GM18870 (cell line): ENCODE data around the gene SHANK2.

Experiments
- ATAC-seq: cut with Tn5 transposase; IDR thresholded peaks from one replicate; pipeline ENCODE4 v1.9.1; 2021; ENCODE audit warnings: moderate library complexity; ENCODE audit not compliant: unreplicated experiment

SHANK2 gene

GRCh38 chr11:71222318-71223080, 29.9 kb downstream of the SHANK2 start:
- no peak for ATAC-seq

GRCh38 chr11:71221821-71222220, 30.6 kb downstream of the SHANK2 start:
- no peak for ATAC-seq

- ATAC-seq: no peak
Observed at GRCh38 chr11:71221201-71221600, 31.2 kb downstream of the SHANK2 start.

- ATAC-seq: no peak
Observed at GRCh38 chr11:71218789-71219499, 33.4 kb downstream of the SHANK2 start.

GRCh38 chr11:71215425-71215965, 36.9 kb downstream of the SHANK2 start:
- no peak for ATAC-seq

GRCh38 chr11:71214553-71215424, 37.6 kb downstream of the SHANK2 start:
- no peak for ATAC-seq

- ATAC-seq: no peak
Observed at GRCh38 chr11:71213696-71214552, 38.5 kb downstream of the SHANK2 start.

- ATAC-seq: no peak
Observed at GRCh38 chr11:71212871-71213559, 39.4 kb downstream of the SHANK2 start.

- ATAC-seq: no peak
Observed at GRCh38 chr11:71211631-71212030, 40.7 kb downstream of the SHANK2 start.

GRCh38 chr11:71210861-71211260, 41.5 kb downstream of the SHANK2 start:
- ATAC-seq: no peak

- no peak for ATAC-seq
Observed at GRCh38 chr11:71209656-71210055, 42.7 kb downstream of the SHANK2 start.

- no peak for ATAC-seq
Observed at GRCh38 chr11:71209181-71209580, 43.2 kb downstream of the SHANK2 start.

- no peak for ATAC-seq
Observed at GRCh38 chr11:71208011-71208774, 44.2 kb downstream of the SHANK2 start.

- ATAC-seq: no peak
Observed at GRCh38 chr11:71207563-71207962, 44.8 kb downstream of the SHANK2 start.

- no peak for ATAC-seq
Observed at GRCh38 chr11:71206186-71206585, 46.2 kb downstream of the SHANK2 start.

- no peak for ATAC-seq
Observed at GRCh38 chr11:71204748-71205664, 47.4 kb downstream of the SHANK2 start.

GRCh38 chr11:71204294-71204693, 48.1 kb downstream of the SHANK2 start:
- ATAC-seq: no peak

GRCh38 chr11:71203681-71204080, 48.7 kb downstream of the SHANK2 start:
- ATAC-seq: no peak
